GM21447 (cell line): ENCODE results near the gene DCP1A.
"Not testable (repeated sequence)": the region's sequence is repeated elsewhere in the genome, so short reads cannot be mapped to it uniquely, and the experiment has no call there.

Experiments used
- ATAC-seq: cut with Tn5 transposase; IDR thresholded peaks from one replicate; pipeline ENCODE4 v1.9.1; 2021; ENCODE audit not compliant: unreplicated experiment

DCP1A gene

GRCh38 chr3:53329897-53330296 is 17.4 kb downstream of the DCP1A start:
- ATAC-seq, result no peak

- no peak for ATAC-seq
Observed at GRCh38 chr3:53328746-53329145, 18.6 kb downstream of the DCP1A start.

- ATAC-seq, result not testable (repeated sequence)
Observed at GRCh38 chr3:53327986-53328385, 19.4 kb downstream of the DCP1A start.

GRCh38 chr3:53324105-53324504 is 23.2 kb downstream of the DCP1A start:
- no peak for ATAC-seq

- ATAC-seq, result no peak
Observed at GRCh38 chr3:53320697-53321096, 26.6 kb downstream of the DCP1A start.

- no peak for ATAC-seq
Observed at GRCh38 chr3:53318522-53318921, 28.8 kb downstream of the DCP1A start.

- ATAC-seq, result no peak
Observed at GRCh38 chr3:53312832-53313231, 34.5 kb downstream of the DCP1A start.

GRCh38 chr3:53311882-53312281 is 35.5 kb downstream of the DCP1A start:
- ATAC-seq, result no peak

- ATAC-seq, result no peak
Observed at GRCh38 chr3:53303957-53304356, 43.4 kb downstream of the DCP1A start.

- ATAC-seq, result no peak
Observed at GRCh38 chr3:53303549-53303948, 43.8 kb downstream of the DCP1A start.

- no peak for ATAC-seq
Observed at GRCh38 chr3:53300826-53301225, 46.5 kb downstream of the DCP1A start.

GRCh38 chr3:53299611-53300023 is 47.7 kb downstream of the DCP1A start:
- ATAC-seq, result not testable (repeated sequence)

- no peak for ATAC-seq
Observed at GRCh38 chr3:53295410-53295809, 51.9 kb downstream of the DCP1A start.

GRCh38 chr3:53293867-53294266 is 53.5 kb downstream of the DCP1A start:
- ATAC-seq, result no peak

- ATAC-seq, result no peak
Observed at GRCh38 chr3:53288214-53288613, 59.1 kb downstream of the DCP1A start.

GRCh38 chr3:53287131-53287629 is 60.2 kb downstream of the DCP1A start:
- ATAC-seq, result no peak

- ATAC-seq, result no peak
Observed at GRCh38 chr3:53286727-53287126, 60.6 kb downstream of the DCP1A start.

GRCh38 chr3:53282581-53282980 is 64.8 kb downstream of the DCP1A start:
- ATAC-seq, result no peak

- no peak for ATAC-seq
Observed at GRCh38 chr3:53278667-53279066, 68.7 kb downstream of the DCP1A start.

- no peak for ATAC-seq
Observed at GRCh38 chr3:53274938-53275605, 72.3 kb downstream of the DCP1A start.

- ATAC-seq, result no peak
Observed at GRCh38 chr3:53273146-53273670, 74.1 kb downstream of the DCP1A start.

- no peak for ATAC-seq
Observed at GRCh38 chr3:53269888-53270880, 77.2 kb downstream of the DCP1A start.
